NCI-H1417 treated with DMSO at 0.1 percent for 48 hours (cell line): ENCODE results near the gene LGALS7B.
"Not testable (repeated sequence)": the region's sequence is repeated elsewhere in the genome, so short reads cannot be mapped to it uniquely, and the experiment has no call there.

Experiments
- DNase-seq: peaks from one replicate; lab custom pipeline; 2025; lab: John Stamatoyannopoulos, UW

The LGALS7B gene

DNA sequence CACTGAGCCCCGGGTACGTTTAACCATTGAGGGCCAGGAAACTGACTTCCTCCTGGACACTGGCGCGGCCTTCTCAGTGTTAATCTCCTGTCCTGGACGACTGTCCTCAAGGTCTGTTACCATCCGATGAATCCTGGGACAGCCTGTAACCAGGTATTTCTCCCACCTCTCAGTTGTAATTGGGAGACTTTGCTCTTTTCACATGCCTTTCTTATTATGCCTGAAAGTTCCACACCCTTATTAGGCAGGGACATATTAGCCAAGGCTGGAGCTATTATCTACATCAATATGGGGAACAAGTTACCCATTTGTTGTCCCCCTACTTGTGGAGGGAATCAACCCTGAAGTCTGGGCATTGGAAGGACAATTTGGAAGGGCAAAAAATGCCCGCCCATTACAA, 36.9 kb downstream of the LGALS7B start:
- DNase-seq = not testable (repeated sequence)

DNA sequence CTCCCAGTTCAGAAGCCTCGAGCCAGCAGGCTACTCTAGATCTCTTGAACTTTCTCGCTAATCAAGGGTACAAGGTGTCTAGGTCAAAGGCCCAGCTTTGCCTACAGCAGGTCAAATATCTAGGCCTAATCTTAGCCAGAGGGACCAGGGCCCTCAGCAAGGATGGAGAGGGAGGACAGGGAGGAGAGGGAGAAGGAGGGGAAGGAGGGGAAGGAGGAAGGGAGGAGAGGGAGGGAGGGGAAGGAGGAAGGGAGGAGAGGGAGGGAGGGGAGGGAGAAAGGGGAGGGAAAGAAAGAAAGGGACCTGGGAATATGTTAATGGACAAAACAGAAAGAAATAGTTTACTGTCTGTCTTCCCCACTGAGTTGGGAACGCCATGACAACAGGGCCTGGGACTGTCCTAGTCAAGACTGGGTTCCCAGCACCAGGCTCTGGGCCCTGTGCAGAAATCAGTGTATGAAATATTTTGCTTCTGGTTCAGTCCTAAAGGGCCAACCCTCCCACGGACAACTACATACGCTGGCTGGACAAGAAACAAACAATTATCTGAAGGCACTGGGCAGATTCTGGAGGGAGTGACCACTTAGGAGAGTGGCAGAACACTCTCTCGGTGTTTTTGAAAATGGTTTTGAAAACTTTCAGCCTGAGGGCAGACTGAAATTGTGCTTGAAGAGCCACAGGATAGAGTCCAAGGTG, 38.0 kb downstream of the LGALS7B start:
- no peak for DNase-seq

DNA sequence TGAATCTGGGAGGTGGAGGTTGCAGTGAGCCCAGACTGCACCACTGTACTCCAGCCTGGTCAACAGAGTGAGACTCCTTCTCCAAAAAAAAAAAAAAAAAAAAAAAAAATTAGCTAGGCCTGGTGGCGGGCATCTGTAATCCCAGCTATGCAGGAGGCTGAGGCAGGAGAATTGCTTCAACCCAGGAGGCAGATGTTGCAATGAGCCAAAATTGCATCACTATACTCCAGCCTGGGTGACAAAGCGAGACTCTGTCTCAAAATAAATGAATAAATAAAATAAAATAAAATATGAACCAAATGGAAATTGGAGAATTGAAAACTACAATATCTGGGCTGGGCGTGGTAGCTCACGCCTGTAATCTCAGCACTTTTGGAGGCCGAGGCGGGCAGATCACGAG, 40.2 kb downstream of the LGALS7B start:
- DNase-seq = not testable (repeated sequence)

DNA sequence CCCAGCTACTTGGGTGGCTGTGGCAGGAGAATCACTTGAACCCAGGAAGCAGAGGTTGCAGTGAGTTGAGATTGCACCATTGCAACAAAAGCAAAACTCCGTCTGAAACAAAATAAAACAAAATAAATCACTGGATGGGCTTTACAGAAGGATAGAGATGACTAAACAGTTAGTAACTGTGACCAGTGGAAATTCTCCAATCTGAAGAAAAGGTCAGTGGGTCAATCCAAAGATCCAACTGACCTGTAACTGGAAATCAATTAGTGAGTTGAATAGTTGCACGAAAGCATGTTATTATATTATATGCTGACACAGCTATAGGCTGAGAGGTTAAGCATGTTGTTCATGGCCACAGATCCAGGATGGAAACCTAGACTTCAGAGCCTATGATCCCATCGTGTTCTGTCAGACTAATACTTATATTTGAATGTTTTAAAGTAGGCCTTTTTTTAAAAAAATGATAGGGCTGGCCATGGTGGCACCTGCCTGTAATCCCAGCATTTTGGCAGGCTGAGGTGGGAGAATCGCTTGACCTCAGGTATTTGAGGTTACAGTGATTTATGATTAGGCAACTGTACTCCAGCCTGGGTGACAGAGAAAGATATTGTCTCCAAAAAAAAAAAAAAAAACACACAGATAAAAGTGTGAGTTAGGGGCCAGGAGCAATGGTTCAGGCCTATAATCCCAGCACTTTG, 41.2 kb downstream of the LGALS7B start:
- no peak for DNase-seq

DNA sequence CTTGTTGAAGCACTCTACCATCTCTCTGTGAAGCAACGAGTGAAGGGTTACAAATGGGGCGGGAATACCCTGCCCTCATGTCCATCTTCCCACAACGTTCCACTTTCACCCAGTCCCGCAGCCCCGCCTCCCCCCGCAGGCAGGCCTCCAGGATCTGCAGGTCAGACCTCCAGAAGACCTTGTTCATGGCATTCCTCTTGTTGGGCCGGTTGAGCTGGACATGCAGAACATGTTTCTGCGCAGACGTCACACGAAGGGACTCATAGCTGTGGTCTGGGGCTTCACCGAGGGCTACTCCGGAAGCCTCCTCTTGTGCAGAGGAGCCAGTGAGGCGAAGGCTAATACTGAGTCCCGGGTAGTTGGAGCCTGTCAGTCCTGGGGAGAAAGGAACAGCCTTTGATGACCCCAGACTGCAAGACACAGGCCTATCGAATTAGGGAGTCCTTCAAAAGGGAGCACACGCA, 42.2 kb downstream of the LGALS7B start:
- no peak for DNase-seq

DNA sequence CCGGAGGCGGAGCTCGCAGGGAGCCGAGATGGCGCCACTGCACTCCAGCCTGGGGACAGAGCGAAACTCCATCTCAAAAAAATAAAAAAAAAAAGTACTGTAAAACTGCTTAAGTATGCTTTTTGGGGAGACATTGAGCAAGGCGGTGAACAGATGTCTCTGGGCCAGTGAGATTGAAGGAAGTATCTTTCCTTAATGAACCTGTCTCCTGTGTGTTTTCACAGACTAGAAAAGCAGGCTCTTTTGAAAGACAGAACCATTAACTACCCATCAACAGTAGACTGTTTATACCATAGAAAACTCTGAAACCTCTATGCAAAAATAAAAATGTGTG, 44.1 kb downstream of the LGALS7B start:
- DNase-seq = no peak

DNA sequence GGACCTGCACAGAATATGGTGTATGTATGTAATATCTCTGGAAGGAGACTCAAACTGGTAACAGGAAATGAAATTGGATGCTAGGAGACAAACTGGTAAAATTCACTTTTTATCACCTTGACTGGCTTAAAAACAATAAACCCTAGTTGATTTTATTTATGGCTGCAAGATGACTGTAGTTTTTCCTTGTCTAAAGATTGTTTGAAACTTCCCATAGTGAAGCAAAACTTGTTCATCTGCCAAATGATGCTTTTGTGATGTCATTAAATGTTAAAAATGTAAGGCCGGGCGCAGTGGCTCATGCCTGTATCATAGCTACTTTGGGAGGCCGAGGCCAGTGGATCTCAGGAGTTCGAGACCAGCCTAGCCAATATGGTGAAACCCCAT, 45.1 kb downstream of the LGALS7B start:
- DNase-seq = no peak

DNA sequence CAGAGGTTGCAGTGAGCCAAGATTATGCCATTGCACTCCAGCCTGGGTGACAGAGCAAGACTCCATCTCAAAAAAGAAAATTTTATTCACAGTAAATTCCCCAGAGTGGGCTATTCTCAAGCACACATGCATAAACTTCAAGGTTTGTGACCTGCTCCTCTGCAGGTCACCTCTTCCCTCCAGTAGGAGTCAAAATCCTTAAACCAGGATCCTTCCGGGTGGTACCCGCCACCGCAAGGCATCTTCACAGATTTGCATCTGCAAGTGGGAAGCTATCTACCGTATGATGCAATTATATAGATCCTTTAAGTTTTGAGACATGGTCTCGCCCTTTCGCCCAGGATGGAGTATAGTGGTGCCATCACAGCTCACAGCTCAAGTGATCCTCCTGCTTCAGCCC, 45.6 kb downstream of the LGALS7B start:
- DNase-seq = no peak

DNA sequence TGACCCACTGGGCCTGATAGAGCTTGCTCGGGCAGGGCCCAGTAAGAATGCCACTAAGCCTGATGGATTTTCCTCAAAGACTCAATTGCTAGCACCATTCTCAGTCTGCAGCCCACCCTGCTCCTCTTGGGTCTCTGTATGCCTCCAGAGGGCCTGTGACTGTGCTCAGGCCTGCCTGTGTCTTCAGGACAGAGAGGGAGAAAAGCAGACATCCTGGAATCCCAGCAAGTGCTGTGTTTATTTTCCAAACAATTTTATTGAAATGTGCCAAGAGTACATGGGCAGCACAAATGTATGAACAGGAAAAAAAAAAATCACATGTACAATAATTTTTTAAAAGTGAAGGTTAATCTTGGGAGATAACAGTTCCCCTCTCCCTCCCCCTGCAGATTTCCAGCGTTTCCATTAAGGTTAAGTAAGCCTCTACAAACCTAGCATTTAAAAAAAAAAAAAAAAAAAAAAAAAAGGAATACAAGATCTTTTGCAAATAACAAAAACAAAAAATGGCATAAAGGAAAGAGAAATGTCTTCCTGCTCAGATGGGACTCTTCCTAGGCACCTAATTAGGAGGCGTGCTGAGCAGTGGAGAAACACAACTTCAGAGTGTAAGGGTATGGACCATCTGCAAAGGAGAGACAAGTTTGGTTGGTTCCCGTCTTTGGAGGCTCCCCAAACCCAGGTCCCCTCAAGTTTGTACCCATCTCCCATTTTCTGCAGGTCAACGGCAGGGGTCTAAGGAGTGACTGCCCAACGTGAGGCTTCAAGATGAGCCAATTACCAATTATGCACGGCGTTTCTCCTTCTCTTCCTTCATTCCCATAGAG, 47.4 kb downstream of the LGALS7B start:
- no peak for DNase-seq

DNA sequence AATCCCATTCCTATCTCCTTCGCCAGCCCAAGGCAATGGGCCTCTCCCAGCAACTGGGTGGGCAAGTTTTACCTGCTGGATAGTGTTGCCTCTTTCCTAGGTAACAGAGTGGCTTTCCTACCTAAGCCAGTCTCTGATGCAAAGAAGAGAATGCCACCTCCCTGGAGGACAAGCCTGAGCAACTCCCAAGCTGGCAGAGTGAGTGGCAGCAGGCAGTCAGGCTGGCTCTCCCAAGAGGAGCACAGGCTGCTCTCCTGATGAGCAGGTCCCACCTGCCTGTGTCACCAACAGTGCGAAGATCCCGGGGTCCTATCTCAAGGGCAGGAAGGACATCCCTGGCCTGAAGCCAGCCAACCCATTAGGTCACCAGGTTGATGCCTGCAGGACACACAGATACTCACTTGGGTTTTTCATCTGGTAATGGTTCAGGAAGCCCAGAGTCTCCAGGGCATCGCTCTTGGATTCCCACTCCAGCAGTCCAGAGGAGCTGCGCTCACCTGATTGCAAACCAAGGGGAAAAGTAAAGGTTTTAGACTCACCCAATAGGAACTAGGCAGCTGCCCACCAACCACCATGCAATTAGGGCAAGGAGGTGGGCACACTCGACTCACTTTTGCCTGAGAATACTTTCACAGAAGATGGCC, 48.1 kb downstream of the LGALS7B start:
- DNase-seq = no peak

DNA sequence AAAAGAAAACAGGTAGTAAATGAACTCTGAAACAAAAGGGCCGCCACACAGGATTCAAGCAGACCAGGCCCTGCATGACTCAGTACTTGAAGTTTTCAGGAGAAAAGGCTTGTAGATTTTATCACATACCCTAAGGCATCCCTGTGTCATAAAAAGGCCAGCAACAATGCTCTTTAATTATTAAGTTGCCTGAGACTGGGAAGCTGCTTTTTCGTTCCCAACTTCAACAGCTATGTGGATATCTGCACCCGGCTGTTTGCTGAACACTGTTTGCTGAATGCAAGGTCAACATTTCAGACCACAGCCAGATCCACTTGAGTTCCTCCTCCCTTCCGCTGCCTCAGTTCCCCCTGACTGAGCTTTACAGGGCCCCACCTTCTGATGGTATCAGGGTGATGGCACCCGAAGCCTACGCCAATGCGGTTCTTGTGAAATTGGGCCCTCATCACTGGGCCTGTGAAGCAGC, 48.7 kb downstream of the LGALS7B start:
- no peak for DNase-seq

DNA sequence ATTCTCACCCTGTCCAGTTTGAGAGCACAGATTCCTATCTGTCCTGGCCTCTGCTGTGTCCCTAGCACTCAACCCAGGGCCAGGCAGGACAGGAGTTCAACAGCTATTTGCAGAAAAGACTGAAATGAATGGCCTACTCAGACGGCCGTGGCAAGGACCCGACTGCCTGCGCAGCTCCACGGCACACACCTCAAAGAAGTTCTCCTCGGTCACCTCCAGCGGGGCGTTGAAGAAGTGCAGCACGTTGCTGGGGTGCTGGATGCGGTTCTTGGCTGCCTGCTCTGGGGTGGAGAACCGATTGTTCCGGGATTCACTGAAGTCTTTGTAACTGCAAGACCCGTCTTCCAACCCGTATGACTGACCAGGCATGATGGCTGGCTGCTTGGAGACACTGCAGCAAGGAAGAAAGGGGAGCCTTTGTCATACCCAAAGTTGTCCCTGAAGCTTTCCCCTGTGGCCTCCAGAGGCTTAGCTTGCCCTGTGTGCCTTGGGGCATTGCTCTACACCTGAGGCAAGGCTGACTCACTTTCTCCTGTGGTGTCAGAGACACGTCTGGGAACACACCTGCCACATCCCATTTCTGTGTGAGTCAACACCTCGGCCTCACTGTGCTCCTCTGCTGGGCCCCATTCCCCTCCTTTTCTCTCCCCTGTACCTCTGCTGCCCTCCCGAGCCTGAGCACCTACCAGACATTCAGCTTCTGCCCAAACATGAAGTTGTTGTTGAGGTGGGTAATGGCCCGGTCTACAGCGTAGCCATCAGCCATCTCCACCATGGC, 49.4 kb downstream of the LGALS7B start:
- DNase-seq = no peak

DNA sequence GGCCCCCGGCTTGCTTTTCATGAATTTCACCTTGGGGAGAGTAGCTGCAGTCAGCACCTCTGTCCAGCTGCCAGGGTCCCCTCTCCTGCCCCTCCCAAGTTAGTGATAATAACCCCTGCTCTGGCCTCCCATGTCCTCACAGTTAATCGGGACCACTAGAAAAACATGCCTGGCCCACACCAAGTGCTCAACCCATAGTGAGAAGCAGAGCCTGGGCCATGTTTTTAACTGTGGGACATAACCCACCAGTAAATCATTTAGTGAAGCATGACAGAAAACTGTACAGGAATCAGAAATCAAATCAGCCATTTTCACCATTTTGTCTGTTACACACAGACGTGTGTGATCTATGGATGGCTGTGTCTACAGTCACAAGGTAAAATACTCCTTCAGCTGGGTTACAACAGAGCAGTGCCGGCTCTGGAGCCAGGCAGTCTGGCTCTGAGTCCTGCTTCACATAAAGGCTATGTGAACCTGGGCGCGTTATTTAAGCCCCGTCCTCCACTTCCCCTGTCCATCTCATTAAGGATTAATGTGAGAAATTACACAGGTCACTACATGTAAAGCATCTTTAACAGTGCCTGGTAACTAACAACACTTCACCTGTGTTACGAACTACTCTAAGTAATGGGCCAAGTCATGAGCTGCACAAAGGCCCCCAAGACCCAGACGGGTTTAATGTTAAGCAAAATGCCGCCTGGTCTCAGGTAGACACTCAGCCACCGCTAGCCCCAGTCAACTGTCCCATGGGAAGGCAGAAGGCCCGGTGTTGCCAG, 50.2 kb downstream of the LGALS7B start:
- no peak for DNase-seq

DNA sequence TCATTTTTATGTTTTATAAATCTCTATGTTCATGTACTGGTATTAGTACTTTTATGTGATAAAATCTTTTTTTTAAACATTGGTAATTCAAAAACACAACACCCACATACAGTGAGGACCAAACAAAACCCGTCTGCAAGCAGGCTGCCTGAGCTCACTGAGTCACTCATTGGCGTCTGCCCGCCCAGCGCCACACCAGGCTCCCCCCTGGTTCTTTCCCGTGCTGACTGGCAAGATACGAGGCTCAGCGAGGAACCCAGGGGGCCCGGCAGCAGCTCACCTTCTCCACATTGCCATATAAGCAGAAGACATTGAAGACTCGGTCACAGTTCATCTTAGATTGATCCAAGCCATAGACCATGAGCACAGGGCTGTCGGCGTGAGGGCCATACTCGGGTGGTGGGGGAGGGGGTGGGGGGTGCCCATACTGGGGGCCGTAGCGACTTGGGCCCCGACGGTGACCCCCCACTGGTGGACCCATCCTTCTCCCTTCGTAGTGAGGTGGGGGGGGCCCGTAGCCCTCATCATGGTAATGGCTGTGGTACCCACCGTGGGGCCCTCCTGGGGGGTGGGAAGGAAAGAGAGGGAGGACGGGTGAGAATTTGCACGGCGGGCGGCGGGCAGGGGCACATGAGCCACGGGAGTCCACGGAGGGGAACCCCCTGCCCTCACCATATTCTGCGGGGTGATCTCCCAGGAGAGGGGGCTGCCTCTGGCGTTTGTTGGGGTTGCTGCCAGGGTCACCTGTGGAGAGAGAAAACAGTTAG, 51.0 kb downstream of the LGALS7B start:
- DNase-seq = no peak

DNA sequence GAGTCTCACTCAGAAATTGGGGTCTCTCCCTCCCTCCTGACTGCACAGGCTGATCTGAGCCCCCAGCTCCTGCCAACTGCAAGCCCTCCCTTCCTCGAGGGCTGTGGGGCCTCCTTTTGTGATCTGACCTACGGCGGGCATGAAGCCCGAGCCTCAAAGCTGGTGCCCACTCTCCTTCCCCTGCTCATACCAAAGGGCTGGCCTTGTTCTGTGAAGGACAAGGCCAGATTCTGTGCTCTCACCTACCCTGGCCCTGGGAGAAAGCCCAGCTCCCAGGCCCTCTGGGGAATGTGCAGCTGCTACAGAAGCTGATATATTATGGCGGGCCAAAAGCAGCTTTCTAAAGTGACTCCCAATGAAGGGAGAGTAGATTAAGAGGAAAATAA, 51.6 kb downstream of the LGALS7B start:
- DNase-seq = no peak
